Activated CD4-positive, alpha-beta T cell treated with anti-CD3 and anti-CD28 coated beads for 1 hour (primary cell): ENCODE data around the gene STX2.

Source experiments
- DNase-seq: peaks from one replicate; pipeline ENCODE4 v3.0.0-alpha.2; 2020

Gene STX2

GRCh38 chr12:130829391-130830245 lies 9.4 kb downstream of the STX2 start:
- DNase-seq, result no peak

- DNase-seq, result no peak
Observed at GRCh38 chr12:130828895-130829294, 10.2 kb downstream of the STX2 start.

DNA sequence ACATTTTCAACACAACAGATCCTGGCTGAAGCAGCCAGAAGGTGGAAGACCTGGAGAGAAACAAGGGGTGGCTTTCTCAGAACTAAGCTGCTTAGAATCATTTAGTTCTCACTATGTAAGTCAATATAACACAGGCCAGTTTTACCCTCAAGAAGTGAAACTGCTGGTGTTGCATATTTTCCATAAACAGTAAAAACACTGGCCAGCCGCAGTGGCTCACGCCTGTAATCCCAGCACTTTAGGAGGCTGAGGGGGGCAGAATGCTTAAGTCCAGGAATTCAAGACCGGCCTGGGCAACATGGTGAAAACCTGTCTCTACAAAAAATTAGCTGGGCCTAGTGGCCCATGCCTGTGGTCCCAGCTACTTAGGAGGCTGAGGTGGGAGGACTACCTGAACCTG lies 11.6 kb downstream of the STX2 start:
- no peak for DNase-seq

- DNase-seq, result peak; percentile 57
Observed at GRCh38 chr12:130826151-130826801, 12.8 kb downstream of the STX2 start.

GRCh38 chr12:130825771-130826150 lies 13.3 kb downstream of the STX2 start:
- DNase-seq, result no peak

- no peak for DNase-seq
Observed at GRCh38 chr12:130819681-130820080, 19.4 kb downstream of the STX2 start.

DNA sequence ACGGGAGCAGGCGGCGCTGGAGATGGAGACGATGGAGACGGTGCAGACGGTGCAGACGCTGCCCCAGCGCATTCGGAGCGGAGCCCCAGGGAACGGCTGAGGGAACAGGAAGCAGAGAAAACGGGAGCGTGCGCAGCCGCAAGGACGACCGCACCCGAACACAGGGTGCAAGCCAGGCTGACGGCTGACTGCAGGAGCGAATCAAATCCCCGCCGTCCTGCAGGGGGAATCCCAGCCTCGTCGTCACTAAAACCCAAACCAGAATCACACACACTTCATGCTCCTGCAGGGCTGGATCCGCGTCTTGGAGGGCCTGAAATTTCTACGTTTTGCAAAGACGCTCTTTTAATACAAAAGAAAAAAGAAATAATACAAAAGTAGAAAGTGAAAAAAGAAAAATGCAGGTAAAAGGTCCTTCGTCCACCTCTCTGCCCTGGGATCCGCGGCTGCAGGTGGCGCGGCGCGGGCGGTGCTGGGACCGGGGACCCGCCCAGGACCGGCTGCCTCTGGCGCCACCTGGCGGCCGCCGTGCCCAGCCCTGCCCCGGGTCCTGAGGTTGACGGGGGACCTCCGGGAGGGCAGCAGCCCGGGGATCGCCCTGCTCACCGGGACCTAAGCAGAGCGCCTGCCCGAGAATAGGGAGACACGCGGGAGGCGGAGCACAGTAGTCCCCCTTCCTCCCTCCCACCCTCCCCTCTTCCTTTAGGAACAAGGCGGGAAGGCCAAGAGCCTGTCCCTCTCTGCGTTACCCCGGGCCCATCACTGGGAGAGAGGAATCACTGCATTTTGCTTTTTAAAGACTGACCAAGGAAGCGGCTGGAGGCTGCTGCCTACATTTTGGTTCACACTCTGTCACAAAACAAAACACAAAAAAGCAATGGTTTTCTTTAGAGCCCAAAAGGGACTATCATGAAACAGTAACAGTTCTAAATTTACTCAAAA lies 20.1 kb downstream of the STX2 start:
- peak; percentile 57 for DNase-seq

DNA sequence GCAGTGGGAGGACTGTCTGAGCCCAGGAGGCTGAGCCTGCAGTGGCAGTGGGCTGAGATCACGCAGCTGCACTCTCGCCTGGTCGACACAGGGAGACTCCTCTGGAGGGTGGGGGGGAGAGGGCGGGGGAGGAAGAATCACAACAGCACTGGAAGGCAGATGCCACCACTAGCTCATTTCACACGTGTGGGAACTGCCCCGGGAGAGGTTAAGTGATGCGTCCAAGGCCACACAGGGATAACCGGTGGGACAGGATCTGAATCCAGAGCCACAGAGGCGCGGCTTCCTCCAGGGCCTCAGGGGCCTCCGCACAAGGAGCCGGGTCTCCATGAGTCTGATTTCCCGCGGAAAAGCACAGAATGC lies 20.8 kb downstream of the STX2 start:
- no peak for DNase-seq

- DNase-seq, result no peak
Observed at GRCh38 chr12:130817804-130818203, 21.2 kb downstream of the STX2 start.

- no peak for DNase-seq
Observed at GRCh38 chr12:130816097-130816496, 23.0 kb downstream of the STX2 start.

GRCh38 chr12:130815028-130815741 lies 23.9 kb downstream of the STX2 start:
- DNase-seq, result no peak

- DNase-seq, result no peak
Observed at GRCh38 chr12:130813949-130814348, 25.1 kb downstream of the STX2 start.

- no peak for DNase-seq
Observed at GRCh38 chr12:130813436-130813835, 25.6 kb downstream of the STX2 start.

DNA sequence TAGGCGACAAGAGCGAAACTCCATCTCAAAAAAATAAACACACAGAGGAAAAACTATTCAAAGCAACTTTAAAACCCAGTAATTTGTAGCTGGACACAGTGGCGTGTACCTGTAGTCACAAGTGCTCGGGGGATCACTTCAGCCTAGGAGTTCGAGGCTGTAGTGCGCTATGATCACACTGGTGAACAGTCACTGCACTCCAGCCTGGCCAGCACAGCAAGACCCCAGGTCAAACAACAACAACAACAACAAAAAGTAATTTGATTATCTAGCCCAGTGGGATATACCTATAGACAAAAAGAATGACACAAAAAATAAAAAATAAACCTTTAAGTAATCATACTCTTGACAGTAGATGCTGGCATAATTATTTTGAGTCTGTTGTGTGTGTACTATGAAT lies 29.3 kb downstream of the STX2 start:
- DNase-seq, result no peak

DNA sequence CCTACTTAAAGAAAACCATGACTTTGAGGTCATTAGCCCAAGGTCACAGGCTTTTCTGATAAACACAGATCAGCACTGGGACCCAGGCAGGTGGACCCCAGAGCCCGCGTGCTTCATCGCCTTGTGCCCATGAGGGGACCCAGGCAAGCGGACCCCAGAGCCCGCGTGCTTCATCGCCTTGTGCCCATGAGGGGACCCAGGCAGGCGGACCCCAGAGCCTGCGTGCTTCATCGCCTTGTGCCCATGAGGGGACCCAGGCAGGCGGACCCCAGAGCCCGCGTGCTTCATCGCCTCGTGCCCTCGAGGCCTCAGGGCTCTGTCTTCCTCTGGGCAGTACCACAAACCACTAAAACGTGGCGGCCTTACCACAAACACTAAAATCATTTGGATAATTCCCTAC lies 31.7 kb downstream of the STX2 start:
- DNase-seq, result no peak

GRCh38 chr12:130806574-130806973 lies 32.5 kb downstream of the STX2 start:
- DNase-seq, result no peak

GRCh38 chr12:130805635-130806034 lies 33.4 kb downstream of the STX2 start:
- no peak for DNase-seq

- no peak for DNase-seq
Observed at GRCh38 chr12:130804216-130804615, 34.8 kb downstream of the STX2 start.

GRCh38 chr12:130803702-130804101 lies 35.3 kb downstream of the STX2 start:
- DNase-seq, result no peak

DNA sequence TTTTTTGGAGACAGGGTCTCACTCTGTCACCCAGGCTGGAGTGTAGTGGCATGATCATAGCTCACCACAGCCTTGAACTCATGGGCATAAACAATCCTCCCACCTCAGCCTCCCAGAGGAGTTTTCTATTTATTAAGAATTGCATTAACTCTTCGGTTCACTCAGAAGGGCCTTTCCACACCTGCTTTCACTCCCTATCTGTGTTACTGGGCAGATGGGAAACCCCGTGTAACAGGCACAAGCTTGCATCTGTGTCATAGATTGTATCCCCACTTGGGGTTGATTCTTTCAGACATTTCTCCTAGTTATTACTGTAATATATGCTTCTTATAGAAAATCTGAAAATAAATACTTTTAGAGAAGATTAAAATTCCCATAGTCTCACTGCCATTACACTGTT lies 38.7 kb downstream of the STX2 start:
- no peak for DNase-seq

DNA sequence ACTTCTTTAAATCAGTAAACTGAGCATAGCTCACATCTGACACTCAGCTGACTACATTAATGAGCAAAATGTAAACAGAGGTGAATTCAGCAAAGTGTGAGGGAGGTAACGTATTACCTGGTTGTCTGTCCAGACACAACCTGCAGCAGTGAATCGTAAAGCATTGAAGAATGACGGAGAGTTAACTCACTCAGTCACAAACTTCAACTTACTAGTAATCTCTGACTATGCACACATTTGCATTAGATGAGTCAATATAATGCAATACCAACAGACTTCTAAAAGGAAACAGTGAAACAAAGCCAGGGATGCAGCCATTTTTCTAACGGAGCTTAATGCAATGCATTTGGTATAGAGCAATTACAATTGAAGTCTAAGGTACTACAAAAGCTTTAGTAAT lies 40.0 kb downstream of the STX2 start:
- no peak for DNase-seq

GRCh38 chr12:130796985-130797686 lies 41.9 kb downstream of the STX2 start:
- no peak for DNase-seq
